GM19238 (cell line): ENCODE data around the gene RPS6KC1.
A peak's percentile ranks its signal among the peaks of the same experiment; 100 is the strongest.
"Not testable (repeated sequence)": the region's sequence is repeated elsewhere in the genome, so short reads cannot be mapped to it uniquely, and the experiment has no call there.

ENCODE experiments used
- DNase-seq: peaks from one replicate; pipeline ENCODE4 v3.0.0; 2011; ENCODE audit warnings: low spot score; ENCODE audit not compliant: insufficient read length

Gene RPS6KC1

GRCh38 chr1:213054733-213055591 lies 3.9 kb downstream of the RPS6KC1 start:
- no peak for DNase-seq

DNA sequence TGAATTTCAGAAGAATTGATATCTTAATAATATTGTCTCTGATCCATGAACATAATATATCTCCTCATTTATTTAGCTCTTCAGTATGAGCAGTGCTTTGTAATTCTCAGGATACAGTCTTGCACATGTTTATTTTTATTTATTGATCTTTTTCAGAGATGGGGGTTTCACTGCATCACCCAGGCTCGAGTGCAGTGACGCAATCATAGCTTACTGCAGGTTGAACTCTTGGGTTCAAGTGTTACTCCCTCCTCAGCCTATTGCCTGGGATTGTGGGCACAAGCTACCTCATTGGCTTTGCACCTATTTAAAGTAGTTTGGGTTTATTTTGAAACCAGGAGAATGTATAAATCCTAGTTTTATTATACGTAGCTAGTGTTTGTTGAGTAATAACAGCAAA lies 4.7 kb downstream of the RPS6KC1 start:
- no peak for DNase-seq

GRCh38 chr1:213057264-213058059 lies 6.4 kb downstream of the RPS6KC1 start:
- DNase-seq, result no peak

- no peak for DNase-seq
Measured at GRCh38 chr1:213060836-213061235, 9.8 kb downstream of the RPS6KC1 start.

- no peak for DNase-seq
Measured at GRCh38 chr1:213061263-213061662, 10.2 kb downstream of the RPS6KC1 start.

DNA sequence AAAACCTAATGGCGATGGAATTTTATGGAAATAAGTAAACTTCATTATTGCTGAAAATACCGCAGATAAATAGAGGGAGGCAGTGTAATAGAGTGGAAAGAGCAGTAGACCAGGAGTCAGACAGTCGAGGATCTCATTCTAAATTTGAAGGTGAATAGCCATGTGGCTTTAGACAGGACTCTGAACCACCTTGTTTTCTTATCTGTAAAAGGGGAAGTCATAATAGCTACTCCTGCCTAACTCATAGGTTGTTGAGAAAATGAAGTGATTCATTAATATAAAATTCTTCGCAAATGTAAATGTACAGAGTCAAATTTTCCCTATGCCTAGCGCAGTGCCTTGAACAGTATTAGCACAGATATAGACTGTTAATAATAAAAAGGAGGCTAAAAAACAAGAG lies 14.8 kb downstream of the RPS6KC1 start:
- DNase-seq, result no peak

DNA sequence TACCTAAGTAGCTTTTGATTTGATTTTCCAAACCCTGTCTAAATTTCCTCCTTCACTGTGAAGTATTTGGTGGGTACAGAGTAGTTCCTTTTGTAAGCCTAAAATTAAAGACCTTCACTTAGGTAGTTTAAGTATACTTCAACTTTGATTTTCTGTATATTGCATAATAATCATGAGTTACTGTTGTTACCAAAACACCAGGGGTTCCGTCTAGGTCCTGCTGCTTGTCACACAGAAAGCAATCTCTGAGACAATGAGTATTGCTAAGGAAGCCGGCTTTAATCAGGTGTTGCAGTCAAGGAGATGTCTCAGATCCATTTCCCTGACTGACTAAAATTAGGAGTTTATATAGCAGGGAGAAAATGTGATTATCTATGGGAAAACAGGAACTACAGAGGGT lies 15.3 kb downstream of the RPS6KC1 start:
- DNase-seq, result no peak

DNA sequence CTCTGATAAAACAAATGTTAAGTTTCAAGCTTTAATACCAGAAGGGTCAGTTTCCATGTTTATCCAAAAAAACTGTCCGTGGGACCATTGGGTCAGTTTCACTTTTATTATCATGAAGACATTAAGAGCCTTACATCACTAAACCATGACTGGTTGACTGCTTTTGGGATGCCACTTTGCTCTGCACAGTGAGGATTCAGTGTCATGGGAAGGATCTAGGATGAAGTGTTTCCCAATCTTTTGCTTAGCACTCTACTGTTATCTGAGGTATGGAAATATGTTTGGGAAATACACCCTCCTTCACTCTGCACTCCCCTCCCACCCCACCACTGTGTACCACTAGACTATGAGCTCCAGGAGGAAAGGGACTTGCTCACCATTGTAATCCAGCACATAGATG lies 16.3 kb downstream of the RPS6KC1 start:
- no peak for DNase-seq

- DNase-seq, result peak; percentile 4
Measured at GRCh38 chr1:213070406-213070805, 19.4 kb downstream of the RPS6KC1 start.

GRCh38 chr1:213075725-213076124 lies 24.7 kb downstream of the RPS6KC1 start:
- DNase-seq, result no peak

GRCh38 chr1:213082420-213083111 lies 31.5 kb downstream of the RPS6KC1 start:
- no peak for DNase-seq

GRCh38 chr1:213083112-213083445 lies 32.0 kb downstream of the RPS6KC1 start:
- DNase-seq, result no peak

DNA sequence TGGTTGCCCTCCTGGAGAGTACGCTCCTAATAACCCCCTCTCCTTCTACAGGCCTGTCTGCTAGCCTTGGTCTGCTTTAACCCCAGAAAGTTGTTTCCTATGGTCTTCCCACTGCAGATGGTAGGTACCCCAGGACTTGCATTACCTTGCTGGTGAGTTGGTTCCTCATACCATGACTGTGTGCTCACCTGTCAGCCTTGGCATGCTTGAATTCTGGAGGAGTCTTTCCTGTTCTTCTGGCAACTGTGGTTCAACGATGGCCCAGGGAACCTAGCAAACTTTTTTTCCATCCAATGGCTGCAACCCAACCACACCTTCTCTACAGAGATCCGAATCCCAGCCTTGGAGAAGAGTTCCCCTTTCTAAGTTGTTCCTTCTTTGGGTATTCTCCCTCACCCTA lies 36.9 kb downstream of the RPS6KC1 start:
- no peak for DNase-seq

DNA sequence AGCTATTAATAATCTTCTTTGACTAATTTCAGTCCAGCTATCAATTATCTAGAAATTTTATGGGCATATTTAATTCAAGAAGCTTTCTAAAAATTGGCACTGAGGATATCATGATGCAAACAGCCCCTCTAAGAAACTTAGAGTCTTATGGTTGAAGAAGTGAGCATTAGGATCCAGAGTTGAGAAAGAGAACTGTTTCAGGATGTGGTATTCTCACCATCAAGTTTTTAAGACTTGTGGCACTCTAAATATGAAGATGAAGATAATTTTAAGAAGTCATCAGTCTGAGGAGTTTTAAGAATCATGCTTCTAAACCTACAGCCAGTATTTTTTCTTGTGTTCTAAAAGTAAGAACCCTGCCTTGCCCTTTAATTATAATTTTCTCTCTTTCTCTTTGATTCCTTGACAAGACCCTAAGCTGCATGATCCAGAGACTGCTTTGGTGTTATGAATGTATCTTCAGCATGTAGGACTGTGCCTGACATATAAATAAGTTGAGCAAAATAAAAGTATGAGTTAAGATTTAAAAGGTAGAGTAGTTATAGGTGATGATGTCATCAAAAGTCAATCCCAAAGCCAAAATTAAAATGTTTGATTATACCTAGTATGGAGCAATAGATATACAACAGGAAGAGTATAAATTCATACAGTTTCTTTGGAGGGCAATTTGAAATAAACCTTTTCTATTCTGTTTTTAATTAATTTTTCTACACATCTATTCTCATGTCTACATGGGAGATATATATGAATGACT lies 39.1 kb downstream of the RPS6KC1 start:
- DNase-seq, result no peak

- no peak for DNase-seq
Measured at GRCh38 chr1:213094446-213094845, 43.4 kb downstream of the RPS6KC1 start.

DNA sequence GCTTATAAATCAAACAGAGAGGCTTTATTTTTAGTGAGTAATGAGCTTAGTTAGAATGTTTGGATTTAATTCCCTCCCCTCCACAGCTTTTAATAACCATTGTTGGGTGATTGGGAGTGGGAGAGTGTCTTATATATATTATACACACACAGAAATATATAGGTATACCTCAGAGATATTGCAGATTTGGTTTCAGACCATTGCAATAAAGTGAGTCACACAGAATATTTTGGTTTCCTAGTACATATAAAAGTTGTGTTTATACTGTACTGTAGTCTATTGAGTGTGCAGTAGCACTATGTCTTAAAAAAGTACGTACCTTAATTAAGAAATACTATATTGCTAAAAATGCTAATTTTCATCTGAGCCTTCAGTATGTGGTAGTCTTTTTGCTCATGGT lies 44.4 kb downstream of the RPS6KC1 start:
- no peak for DNase-seq

DNA sequence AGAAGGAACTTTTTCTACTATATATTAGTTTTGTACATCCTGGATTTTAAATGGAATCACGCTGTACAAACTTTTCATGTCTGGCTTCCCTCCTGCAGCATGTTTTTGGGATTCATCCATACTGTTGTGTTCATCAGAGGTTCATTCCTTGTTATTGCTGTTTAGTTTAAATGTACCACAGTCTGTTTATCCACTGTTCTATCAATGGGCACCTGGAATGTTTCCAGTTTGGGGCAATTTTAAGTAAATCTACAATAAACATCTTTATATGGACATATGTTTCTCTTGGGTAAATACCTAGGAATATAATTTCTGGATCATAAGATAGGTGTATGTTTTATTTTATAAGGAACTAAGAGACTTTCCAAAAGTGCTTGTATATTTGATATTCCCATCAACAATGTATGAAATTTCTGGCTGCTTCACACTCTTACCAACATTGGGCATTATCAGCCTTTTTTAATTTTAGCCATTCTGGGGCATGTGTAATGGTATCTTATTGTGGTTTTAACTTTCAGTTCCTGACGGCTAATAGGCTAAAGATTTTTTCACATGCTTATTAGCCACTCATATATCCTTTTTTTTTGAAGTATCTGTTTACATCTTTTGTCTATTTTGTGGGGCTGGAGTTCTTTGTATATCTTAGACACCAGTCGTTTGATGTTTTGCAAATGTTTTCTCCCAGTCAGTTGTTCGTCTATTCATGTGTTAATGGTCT lies 48.8 kb downstream of the RPS6KC1 start:
- DNase-seq, result no peak

DNA sequence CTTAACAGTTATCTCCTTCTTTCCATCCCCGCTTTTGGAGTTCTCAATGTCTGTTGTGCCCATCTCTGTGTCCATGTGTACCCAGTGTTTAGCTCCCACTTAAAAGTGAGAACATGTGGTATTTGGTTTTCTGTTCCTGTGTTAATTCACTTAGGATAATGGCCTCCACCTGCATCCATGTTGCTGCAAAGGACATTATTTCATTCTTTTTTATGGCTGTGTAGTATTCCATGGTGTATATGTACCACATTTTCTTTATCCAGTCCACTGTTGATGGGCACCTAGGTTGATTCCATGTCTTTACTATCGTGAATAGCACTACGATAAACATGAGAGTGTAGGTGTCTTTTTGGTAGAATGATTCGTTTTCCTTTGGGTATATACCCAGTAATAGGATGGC lies 49.5 kb downstream of the RPS6KC1 start:
- not testable (repeated sequence) for DNase-seq

- no peak for DNase-seq
Measured at GRCh38 chr1:213103377-213104306, 52.6 kb downstream of the RPS6KC1 start.

GRCh38 chr1:213104604-213105003 lies 53.6 kb downstream of the RPS6KC1 start:
- DNase-seq, result no peak
